ENCODE measurements around the gene RAB11A. TPM values are rescaled to one million over a fixed set of nuclear protein-coding genes. Genes with fewer than 3 reads are reported as not detected.

Gene RAB11A
- total RNA-seq, 1 donor from 2014 or later = 317 TPM

DNA sequence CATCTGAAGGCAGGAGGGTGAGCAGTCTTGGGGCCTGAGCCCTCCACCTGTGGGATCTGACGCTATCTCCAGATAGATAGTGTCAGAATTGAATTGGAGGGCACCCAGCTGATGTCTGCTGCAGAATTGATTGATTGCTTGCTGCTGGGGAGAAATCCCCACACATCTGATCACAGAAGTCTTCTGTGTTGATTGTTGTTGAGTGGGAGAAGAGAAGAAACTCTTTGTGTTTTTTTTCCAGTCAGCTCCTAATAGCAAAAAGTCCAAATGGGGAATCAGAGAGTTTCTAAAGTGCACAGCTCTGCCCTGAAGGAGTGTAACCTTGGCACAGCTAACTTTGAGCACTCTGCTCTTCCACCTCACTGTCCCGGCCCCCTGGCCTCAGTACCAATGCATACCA lies 66.1 kb downstream of the RAB11A start:
- TF ChIP-seq, protein P1, sequence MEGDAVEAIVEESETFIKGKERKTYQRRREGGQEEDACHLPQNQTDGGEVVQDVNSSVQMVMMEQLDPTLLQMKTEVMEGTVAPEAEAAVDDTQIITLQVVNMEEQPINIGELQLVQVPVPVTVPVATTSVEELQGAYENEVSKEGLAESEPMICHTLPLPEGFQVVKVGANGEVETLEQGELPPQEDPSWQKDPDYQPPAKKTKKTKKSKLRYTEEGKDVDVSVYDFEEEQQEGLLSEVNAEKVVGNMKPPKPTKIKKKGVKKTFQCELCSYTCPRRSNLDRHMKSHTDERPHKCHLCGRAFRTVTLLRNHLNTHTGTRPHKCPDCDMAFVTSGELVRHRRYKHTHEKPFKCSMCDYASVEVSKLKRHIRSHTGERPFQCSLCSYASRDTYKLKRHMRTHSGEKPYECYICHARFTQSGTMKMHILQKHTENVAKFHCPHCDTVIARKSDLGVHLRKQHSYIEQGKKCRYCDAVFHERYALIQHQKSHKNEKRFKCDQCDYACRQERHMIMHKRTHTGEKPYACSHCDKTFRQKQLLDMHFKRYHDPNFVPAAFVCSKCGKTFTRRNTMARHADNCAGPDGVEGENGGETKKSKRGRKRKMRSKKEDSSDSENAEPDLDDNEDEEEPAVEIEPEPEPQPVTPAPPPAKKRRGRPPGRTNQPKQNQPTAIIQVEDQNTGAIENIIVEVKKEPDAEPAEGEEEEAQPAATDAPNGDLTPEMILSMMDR (IDR thresholded peaks at IDR 0.05) = no peak
- Mint-ChIP-seq H3K27me3 (ENCODE audit: unreplicated experiment) (peaks cover 11% of the 10 kb centered on the region), H3K36me3 (ENCODE audit: unreplicated experiment) (no peaks in the 10 kb centered on the region)

DNA sequence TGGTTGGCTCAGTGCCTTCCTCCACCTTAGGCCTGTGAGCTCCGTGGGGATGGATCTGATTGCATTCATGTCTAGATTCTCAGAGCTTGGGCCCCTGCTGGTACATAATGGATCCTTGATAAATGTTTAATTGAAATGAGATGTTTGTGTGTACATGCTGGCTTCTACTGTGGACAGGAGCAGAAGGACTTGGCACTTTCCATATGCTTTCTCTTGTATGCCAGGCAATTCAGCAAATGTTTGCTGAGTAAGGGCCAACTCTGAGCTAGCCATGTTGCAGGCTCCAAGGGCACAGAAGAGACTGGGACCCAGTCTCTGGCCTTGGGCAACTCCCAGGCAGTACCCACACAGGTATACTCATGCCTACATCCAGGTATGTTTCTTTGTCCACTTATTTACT lies 67.0 kb downstream of the RAB11A start:
- Mint-ChIP-seq H3K36me3 (ENCODE audit: unreplicated experiment) (no peaks in the 10 kb centered on the region), H3K27ac (ENCODE audit: unreplicated experiment) (no peak overlapping the region), H3K4me1 (ENCODE audit: unreplicated experiment) (peaks cover 19% of the 10 kb centered on the region), H3K4me3 (ENCODE audit: unreplicated experiment) (no peak overlapping the region), H3K9me3 (ENCODE audit: unreplicated experiment) (no peaks in the 10 kb centered on the region), H3K27me3 (ENCODE audit: unreplicated experiment) (peaks cover 11% of the 10 kb centered on the region)
- no peak for DNase-seq (ENCODE audit: extremely low spot score, unreplicated experiment)
- TF ChIP-seq, protein P1 (IDR thresholded peaks at IDR 0.05) = no peak

More for the DNA sequence above, 66.1 kb downstream of the RAB11A start:
- H3K9me3 Mint-ChIP-seq (ENCODE audit: unreplicated experiment) = no peaks in the 10 kb centered on the region
- no peak overlapping the region for H3K27ac Mint-ChIP-seq (ENCODE audit: unreplicated experiment)
- H3K4me1 Mint-ChIP-seq (ENCODE audit: unreplicated experiment) = peaks cover 12% of the 10 kb centered on the region
- no peak overlapping the region for H3K4me3 Mint-ChIP-seq (ENCODE audit: unreplicated experiment)
- no peak for DNase-seq (ENCODE audit: extremely low spot score, unreplicated experiment)

DNA sequence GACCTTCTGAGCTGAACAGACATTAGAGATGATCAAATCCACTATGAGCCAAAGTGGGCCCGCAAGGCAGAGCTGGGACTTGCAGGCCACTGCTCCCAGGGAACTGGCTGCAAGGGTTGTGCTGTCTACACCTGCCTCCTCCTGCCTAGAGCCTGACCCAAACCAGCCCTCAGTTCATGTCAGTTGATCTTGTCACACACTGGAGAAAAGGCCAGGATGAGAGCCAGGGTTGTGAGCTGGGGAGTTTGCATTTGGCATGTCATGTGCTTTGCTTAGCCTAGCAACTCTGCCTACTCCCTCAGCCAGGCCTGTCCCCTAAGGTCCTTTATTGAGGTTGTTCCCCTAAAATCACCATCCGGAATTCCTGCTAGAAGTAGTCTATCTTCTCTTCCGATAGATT lies 67.8 kb downstream of the RAB11A start:
- peaks cover 19% of the 10 kb centered on the region for H3K4me1 Mint-ChIP-seq (ENCODE audit: unreplicated experiment)
- H3K27ac Mint-ChIP-seq (ENCODE audit: unreplicated experiment) = no peak overlapping the region
- peaks cover 10% of the 10 kb centered on the region for H3K27me3 Mint-ChIP-seq (ENCODE audit: unreplicated experiment)
- no peak overlapping the region for H3K4me3 Mint-ChIP-seq (ENCODE audit: unreplicated experiment)
- H3K9me3 Mint-ChIP-seq (ENCODE audit: unreplicated experiment) = no peaks in the 10 kb centered on the region
- no peaks in the 10 kb centered on the region for H3K36me3 Mint-ChIP-seq (ENCODE audit: unreplicated experiment)
- no peak for DNase-seq (ENCODE audit: extremely low spot score, unreplicated experiment)
- TF ChIP-seq, protein P1 (IDR thresholded peaks at IDR 0.05) = no peak

DNA sequence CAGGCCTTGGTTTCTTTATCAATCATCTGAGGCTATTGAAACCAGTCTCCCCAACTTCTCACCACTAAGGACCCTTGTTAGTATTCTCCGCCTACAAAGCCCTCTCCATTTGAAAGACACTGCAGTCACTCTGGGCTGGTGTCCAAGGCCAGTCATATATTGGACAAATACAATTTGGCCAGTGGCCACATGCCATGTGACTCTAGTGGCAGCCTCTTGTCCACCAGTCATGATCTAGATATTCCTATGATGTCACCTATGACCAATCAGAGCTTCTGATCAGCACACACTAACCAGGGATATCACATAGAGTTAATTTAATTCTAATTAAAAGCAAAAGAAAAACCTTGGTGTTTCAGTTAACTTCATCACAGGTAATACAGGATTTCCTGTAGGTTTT lies 68.2 kb downstream of the RAB11A start:
- TF ChIP-seq, protein P1 (IDR thresholded peaks at IDR 0.05) = no peak
- H3K27me3 Mint-ChIP-seq (ENCODE audit: unreplicated experiment) = peaks cover 7% of the 10 kb centered on the region
- H3K4me3 Mint-ChIP-seq (ENCODE audit: unreplicated experiment) = no peak overlapping the region
- H3K9me3 Mint-ChIP-seq (ENCODE audit: unreplicated experiment) = no peaks in the 10 kb centered on the region
- DNase-seq (ENCODE audit: extremely low spot score, unreplicated experiment) = no peak
- no peak overlapping the region for H3K27ac Mint-ChIP-seq (ENCODE audit: unreplicated experiment)
- peaks cover 19% of the 10 kb centered on the region for H3K4me1 Mint-ChIP-seq (ENCODE audit: unreplicated experiment)
- H3K36me3 Mint-ChIP-seq (ENCODE audit: unreplicated experiment) = no peaks in the 10 kb centered on the region

DNA sequence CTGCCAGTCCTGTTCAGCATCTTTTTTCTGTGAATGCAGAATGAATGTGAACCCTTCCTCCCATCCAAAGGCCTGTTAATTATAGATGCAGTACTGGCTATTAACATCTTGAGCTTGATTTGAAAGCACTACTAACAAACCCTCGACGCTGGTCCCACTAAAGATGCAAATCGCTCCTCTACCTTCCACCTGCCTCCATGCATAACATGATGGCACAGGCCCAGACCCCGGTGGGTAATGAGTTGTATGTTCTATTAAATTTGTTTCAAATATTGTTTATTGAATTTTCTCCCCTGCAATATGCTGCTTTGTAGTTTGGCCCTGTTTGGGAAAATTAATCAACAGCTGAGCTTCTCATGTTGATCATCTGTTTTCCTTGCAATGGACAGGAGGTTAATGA lies 69.3 kb downstream of the RAB11A start:
- DNase-seq (ENCODE audit: extremely low spot score, unreplicated experiment) = no peak
- TF ChIP-seq, protein P1 (IDR thresholded peaks at IDR 0.05) = no peak
- Mint-ChIP-seq H3K4me3 (ENCODE audit: unreplicated experiment) (no peak overlapping the region), H3K27me3 (ENCODE audit: unreplicated experiment) (peaks cover 9% of the 10 kb centered on the region), H3K9me3 (ENCODE audit: unreplicated experiment) (no peaks in the 10 kb centered on the region), H3K27ac (ENCODE audit: unreplicated experiment) (no peak overlapping the region), H3K36me3 (ENCODE audit: unreplicated experiment) (no peaks in the 10 kb centered on the region), H3K4me1 (ENCODE audit: unreplicated experiment) (peaks cover 19% of the 10 kb centered on the region)
